SU-DHL-6 (cell line): Measurements from ENCODE around the gene STAMBPL1.

ENCODE experiments used
- CTCF ChIP-seq: fragments of 200-600 bp; sonication (generic); IDR thresholded peaks from one replicate; pipeline ENCODE4 v1.5.1; 2017; ENCODE audit warnings: antibody characterized with exemption, mild to moderate bottlenecking, low read length, moderate library complexity; ENCODE audit not compliant: insufficient read depth, poor library complexity, severe bottlenecking
- EZH2phosphoT487 ChIP-seq: fragments of 200-600 bp; sonication (generic), shearing (Covaris generic); conservative IDR thresholded peaks from 2 replicates; pipeline ENCODE4 v1.6.1; 2018; ENCODE audit warnings: mild to moderate bottlenecking, antibody characterized with exemption, low read length, moderate library complexity, mixed read lengths

- TF ChIP-seq CTCF (no peak), EZH2phosphoT487 (no peak)
Measured at GRCh38 chr10:88843171-88843570, 36.9 kb upstream of the STAMBPL1 start.
